Panc1 (cell line): Measurements from ENCODE around the gene KLHDC3.

Experiments used
- SIN3A ChIP-seq: IDR thresholded peaks from 2 replicates; pipeline ENCODE4 v1.6.1; 2012; ENCODE audit warnings: low read depth, mild to moderate bottlenecking, low read length, moderate library complexity, borderline replicate concordance; ENCODE audit not compliant: insufficient read depth
- TF ChIP-seq, protein P1 (sequence below): fragments of 450-650 bp; IDR thresholded peaks from 2 replicates; pipeline ENCODE4 v1.5.1; 2017; ENCODE audit warnings: mild to moderate bottlenecking

DNA sequence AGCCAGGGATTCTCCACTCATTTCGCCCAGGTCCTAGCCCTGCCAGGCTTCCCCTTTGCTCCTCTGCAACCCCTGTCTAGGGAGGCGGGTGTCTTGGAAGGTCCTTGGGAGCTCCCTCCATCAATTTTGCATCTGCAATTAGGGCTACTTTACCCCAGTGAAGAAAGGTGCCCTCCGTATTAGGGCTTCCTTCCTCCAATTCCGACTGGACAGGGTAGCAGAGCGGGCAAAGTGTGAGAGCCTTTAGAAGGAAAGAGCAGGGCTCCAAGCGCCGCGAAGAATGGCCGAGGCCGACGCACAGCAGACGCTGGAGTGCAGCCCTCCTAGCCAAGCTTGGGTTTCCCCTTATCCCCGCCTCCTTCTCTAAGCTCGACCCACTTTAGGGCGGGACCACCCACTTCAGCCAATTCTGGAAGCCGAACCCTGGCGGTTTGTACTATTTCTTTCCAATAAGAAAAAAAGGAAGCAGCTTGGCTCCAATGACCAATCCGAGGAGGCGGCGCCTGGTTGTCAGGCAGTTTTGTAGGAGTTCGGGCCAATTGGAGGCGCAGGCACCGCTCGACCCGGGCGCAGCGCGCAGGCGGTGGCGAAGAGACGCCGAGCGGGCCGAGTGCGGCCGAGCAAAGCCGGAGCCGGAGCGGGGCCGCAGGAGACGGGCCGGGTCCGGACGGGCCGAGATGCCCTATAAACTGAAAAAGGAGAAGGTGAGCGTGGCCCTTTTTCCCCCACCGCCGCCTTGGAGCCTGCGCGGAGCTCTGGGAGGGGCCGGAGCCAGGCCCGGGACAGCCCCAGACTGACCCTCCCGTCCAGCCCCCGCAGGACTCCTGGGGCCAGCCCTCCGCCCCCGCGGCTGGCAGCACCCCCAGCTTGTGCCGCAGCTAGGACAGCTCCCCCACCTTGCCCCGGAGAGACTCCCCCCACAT is 29.8 kb upstream of the KLHDC3 start, which contains the start of gene PPP2R5D:
- TF ChIP-seq, protein P1, sequence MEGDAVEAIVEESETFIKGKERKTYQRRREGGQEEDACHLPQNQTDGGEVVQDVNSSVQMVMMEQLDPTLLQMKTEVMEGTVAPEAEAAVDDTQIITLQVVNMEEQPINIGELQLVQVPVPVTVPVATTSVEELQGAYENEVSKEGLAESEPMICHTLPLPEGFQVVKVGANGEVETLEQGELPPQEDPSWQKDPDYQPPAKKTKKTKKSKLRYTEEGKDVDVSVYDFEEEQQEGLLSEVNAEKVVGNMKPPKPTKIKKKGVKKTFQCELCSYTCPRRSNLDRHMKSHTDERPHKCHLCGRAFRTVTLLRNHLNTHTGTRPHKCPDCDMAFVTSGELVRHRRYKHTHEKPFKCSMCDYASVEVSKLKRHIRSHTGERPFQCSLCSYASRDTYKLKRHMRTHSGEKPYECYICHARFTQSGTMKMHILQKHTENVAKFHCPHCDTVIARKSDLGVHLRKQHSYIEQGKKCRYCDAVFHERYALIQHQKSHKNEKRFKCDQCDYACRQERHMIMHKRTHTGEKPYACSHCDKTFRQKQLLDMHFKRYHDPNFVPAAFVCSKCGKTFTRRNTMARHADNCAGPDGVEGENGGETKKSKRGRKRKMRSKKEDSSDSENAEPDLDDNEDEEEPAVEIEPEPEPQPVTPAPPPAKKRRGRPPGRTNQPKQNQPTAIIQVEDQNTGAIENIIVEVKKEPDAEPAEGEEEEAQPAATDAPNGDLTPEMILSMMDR: no peak
- 0 out of 2 replicates have a peak, but pooled peaks have one; percentile 40 for TF ChIP-seq SIN3A
